WTC11 (cell line): Measurements from ENCODE around the gene SETD1B.

ENCODE experiments used
- CREB1 ChIP-seq: sonication (generic); formaldehyde crosslinking; IDR thresholded peaks from 2 replicates; pipeline ENCODE4 v1.8.0; 2023; ENCODE audit warnings: mild to moderate bottlenecking, missing genetic modification reagents
- IRF2 ChIP-seq: sonication (generic); formaldehyde crosslinking; IDR thresholded peaks from 2 replicates; pipeline ENCODE4 v1.8.0; 2022; ENCODE audit warnings: low read depth, missing genetic modification reagents, borderline replicate concordance
- NFATC4 ChIP-seq: fragments of 250-450 bp; sonication (Bioruptor Pico); IDR thresholded peaks from 2 replicates; pipeline ENCODE4 v1.9.0; 2021; ENCODE audit warnings: mild to moderate bottlenecking
- TEAD4 ChIP-seq: sonication (generic); formaldehyde crosslinking; IDR thresholded peaks from 2 replicates; pipeline ENCODE4 v1.8.0; 2022; ENCODE audit warnings: mild to moderate bottlenecking, missing genetic modification reagents
- ZNF416 ChIP-seq: fragments of 250-450 bp; sonication (Bioruptor Pico); IDR thresholded peaks from 2 replicates; pipeline ENCODE4 v1.9.0; 2021; ENCODE audit warnings: mild to moderate bottlenecking, inconsistent platforms
- TF ChIP-seq, protein P1 (sequence below): sonication (generic); formaldehyde crosslinking; IDR thresholded peaks from 2 replicates; pipeline ENCODE4 v1.8.1; 2023; ENCODE audit warnings: mild to moderate bottlenecking, missing genetic modification reagents
- TF ChIP-seq, protein P2 (sequence below): sonication (generic); formaldehyde crosslinking; IDR thresholded peaks from 2 replicates; pipeline ENCODE4 v1.8.1; 2022; ENCODE audit warnings: low read depth, mild to moderate bottlenecking, moderate library complexity, missing genetic modification reagents, borderline replicate concordance
- TF ChIP-seq, protein P3 (sequence below): fragments of 200-600 bp; IDR thresholded peaks from 2 replicates; pipeline ENCODE4 v1.8.0; 2022; ENCODE audit warnings: antibody characterized with exemption
- TF ChIP-seq, protein P4 (sequence below): sonication (generic); formaldehyde crosslinking; IDR thresholded peaks from 2 replicates; pipeline ENCODE4 v1.8.0; 2022; ENCODE audit warnings: mild to moderate bottlenecking, missing genetic modification reagents
- TF ChIP-seq, protein P5 (sequence below): sonication (generic); formaldehyde crosslinking; IDR thresholded peaks from 2 replicates; pipeline ENCODE4 v1.8.0; 2022; ENCODE audit warnings: mild to moderate bottlenecking, missing genetic modification reagents

DNA sequence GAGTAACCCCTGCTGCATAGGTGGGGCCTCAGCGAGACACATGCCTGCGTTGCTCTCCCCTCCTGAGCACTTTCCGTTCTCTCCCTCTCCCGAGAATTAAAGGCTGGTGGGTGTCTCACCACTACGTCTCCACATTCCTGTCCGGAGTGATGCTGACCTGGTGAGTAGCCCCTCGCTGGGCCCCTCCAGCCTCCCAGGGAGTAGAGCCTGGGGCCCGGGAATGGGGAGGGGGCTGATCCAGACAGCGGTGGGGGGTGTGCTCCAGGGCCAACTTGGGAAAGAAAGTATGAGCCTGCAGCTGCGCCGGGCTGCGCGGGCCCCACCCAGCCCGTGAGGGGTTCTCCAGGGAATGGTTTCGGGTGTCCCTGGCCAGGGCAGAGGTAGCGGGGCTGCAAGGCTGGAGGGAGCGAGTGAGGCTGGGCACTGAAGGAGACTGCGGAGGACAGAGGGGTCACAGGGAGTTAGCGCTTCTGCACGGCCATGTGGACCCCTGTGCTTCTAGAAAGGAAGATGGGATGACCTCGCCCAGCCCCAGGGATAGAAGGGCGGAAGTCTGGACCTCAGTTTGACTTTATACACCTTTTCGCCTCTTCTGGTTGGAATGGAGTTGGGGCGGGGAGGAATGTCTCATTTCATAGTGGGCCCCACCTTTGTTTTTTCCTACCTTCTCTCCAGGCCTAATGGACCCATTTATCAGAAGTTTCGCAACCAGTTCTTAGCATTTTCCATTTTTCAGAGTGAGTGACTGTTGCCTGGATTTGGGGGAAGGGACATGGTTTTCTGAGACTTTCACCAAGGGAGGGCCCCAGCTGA, 32.8 kb upstream of the SETD1B start:
- TF ChIP-seq TEAD4 (no peak), IRF2 (CRISPR knock-in tag) (no peak), ZNF416 (CRISPR knock-in tag) (no peak), NFATC4 (CRISPR knock-in tag) (no peak), CREB1 (CRISPR knock-in tag) (no peak)
- TF ChIP-seq, protein P1, sequence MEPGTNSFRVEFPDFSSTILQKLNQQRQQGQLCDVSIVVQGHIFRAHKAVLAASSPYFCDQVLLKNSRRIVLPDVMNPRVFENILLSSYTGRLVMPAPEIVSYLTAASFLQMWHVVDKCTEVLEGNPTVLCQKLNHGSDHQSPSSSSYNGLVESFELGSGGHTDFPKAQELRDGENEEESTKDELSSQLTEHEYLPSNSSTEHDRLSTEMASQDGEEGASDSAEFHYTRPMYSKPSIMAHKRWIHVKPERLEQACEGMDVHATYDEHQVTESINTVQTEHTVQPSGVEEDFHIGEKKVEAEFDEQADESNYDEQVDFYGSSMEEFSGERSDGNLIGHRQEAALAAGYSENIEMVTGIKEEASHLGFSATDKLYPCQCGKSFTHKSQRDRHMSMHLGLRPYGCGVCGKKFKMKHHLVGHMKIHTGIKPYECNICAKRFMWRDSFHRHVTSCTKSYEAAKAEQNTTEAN (CRISPR knock-in tag): no peak
- TF ChIP-seq, protein P2, sequence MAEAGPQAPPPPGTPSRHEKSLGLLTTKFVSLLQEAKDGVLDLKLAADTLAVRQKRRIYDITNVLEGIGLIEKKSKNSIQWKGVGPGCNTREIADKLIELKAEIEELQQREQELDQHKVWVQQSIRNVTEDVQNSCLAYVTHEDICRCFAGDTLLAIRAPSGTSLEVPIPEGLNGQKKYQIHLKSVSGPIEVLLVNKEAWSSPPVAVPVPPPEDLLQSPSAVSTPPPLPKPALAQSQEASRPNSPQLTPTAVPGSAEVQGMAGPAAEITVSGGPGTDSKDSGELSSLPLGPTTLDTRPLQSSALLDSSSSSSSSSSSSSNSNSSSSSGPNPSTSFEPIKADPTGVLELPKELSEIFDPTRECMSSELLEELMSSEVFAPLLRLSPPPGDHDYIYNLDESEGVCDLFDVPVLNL (CRISPR knock-in tag): no peak
- TF ChIP-seq, protein P3, sequence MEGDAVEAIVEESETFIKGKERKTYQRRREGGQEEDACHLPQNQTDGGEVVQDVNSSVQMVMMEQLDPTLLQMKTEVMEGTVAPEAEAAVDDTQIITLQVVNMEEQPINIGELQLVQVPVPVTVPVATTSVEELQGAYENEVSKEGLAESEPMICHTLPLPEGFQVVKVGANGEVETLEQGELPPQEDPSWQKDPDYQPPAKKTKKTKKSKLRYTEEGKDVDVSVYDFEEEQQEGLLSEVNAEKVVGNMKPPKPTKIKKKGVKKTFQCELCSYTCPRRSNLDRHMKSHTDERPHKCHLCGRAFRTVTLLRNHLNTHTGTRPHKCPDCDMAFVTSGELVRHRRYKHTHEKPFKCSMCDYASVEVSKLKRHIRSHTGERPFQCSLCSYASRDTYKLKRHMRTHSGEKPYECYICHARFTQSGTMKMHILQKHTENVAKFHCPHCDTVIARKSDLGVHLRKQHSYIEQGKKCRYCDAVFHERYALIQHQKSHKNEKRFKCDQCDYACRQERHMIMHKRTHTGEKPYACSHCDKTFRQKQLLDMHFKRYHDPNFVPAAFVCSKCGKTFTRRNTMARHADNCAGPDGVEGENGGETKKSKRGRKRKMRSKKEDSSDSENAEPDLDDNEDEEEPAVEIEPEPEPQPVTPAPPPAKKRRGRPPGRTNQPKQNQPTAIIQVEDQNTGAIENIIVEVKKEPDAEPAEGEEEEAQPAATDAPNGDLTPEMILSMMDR: no peak
- TF ChIP-seq, protein P4, sequence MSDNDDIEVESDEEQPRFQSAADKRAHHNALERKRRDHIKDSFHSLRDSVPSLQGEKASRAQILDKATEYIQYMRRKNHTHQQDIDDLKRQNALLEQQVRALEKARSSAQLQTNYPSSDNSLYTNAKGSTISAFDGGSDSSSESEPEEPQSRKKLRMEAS (CRISPR knock-in tag): no peak
- TF ChIP-seq, protein P5, sequence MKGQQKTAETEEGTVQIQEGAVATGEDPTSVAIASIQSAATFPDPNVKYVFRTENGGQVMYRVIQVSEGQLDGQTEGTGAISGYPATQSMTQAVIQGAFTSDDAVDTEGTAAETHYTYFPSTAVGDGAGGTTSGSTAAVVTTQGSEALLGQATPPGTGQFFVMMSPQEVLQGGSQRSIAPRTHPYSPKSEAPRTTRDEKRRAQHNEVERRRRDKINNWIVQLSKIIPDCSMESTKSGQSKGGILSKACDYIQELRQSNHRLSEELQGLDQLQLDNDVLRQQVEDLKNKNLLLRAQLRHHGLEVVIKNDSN (CRISPR knock-in tag): no peak
